Neutrophil (primary cell): ENCODE measurements around the gene CARM1.

ENCODE experiments used
- H3K27ac ChIP-seq: fragments of 200-600 bp; sonication (generic); 2 replicates; pipeline ENCODE4 v1.5.1; 2016; ENCODE audit warnings: mild to moderate bottlenecking, moderate library complexity
- H3K27me3 ChIP-seq: fragments of 200-600 bp; sonication (generic); 2 replicates; pipeline ENCODE4 v1.6.0; 2016; ENCODE audit warnings: mild to moderate bottlenecking
- H3K36me3 ChIP-seq: fragments of 200-600 bp; sonication (generic); 2 replicates; pipeline ENCODE4 v1.5.1; 2017
- H3K4me1 ChIP-seq, 2 experiments: fragments of 200-600 bp in 1 of 2; sonication (generic) in 1 of 2; 1 replicate in 1 of 2; 2 replicates in 1 of 2; pipeline versions ENCODE4 v1.5.1 to v1.6.1; 2013 to 2016; ENCODE audit warnings: low read depth in 1 of 2, low read length in 1 of 2, mild to moderate bottlenecking in 1 of 2, moderate library complexity in 1 of 2; ENCODE audit not compliant: control insufficient read depth in 1 of 2, insufficient read depth in 1 of 2
- H3K4me3 ChIP-seq, 2 experiments: fragments of 200-600 bp in 1 of 2; sonication (generic) in 1 of 2; 1 replicate in 1 of 2; 2 replicates in 1 of 2; pipeline ENCODE4 v1.5.1; 2013 to 2016; ENCODE audit warnings: low read depth in 1 of 2, low read length in 1 of 2, mild to moderate bottlenecking in 1 of 2, moderate library complexity in 1 of 2
- H3K9me3 ChIP-seq: fragments of 200-600 bp; sonication (generic); 2 replicates; pipeline ENCODE4 v1.5.1; 2016
- TF ChIP-seq, protein P1 (sequence below): fragments of 200-600 bp; sonication (generic); IDR thresholded peaks from 2 replicates; pipeline ENCODE4 v1.5.1; 2016; ENCODE audit warnings: antibody characterized with exemption

CARM1 gene

DNA sequence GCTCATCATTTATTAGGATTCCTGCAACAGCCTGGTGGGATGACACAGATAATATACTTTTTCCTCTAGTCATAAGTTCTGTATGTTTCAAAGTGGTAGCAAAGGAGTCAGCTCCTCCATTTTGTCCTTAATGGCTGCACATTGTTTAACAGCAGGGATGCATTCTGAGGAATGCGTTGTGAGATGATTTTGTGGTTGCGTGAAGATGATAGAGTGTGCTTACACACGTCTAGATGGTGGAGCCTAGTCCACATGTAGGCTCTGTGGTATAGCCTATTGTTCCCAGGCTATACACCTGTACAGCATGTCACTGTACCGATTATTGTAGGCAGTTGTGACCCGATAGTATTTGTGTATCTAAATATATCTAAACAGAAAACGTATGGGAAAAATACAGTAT, 94.0 kb downstream of the CARM1 start:
- no peak overlapping the region for H3K27ac ChIP-seq
- peaks cover 9 to 10% of the 10 kb centered on the region in 2 experiments for H3K4me1 ChIP-seq
- TF ChIP-seq, protein P1, sequence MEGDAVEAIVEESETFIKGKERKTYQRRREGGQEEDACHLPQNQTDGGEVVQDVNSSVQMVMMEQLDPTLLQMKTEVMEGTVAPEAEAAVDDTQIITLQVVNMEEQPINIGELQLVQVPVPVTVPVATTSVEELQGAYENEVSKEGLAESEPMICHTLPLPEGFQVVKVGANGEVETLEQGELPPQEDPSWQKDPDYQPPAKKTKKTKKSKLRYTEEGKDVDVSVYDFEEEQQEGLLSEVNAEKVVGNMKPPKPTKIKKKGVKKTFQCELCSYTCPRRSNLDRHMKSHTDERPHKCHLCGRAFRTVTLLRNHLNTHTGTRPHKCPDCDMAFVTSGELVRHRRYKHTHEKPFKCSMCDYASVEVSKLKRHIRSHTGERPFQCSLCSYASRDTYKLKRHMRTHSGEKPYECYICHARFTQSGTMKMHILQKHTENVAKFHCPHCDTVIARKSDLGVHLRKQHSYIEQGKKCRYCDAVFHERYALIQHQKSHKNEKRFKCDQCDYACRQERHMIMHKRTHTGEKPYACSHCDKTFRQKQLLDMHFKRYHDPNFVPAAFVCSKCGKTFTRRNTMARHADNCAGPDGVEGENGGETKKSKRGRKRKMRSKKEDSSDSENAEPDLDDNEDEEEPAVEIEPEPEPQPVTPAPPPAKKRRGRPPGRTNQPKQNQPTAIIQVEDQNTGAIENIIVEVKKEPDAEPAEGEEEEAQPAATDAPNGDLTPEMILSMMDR: no peak
- no peaks in the 10 kb centered on the region for H3K27me3 ChIP-seq
- H3K36me3 ChIP-seq: no peaks in the 10 kb centered on the region
- H3K4me3 ChIP-seq: no peak overlapping the region
- no peaks in the 10 kb centered on the region for H3K9me3 ChIP-seq

DNA sequence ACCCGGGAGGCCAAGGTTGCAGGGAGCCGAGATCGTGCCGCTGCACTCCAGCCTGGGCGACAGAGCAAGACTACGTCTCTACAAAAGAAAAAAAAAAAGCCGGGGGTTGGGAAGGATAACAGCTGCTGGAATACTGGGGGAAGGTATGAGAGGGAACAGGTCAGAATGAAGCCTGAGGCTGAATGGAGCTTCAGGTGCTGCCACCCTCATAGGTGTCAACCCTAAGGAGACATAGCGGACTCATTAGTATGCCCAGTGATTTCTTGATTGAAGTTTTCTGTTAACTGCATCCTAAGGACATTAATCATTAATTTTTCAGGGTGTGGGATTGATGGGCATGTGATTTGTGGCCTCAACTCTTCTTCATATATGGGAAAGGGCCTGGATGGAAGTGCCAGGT, 95.5 kb downstream of the CARM1 start:
- Histone ChIP-seq H3K9me3 (no peaks in the 10 kb centered on the region), H3K27me3 (no peaks in the 10 kb centered on the region), H3K36me3 (no peaks in the 10 kb centered on the region), H3K27ac (no peak overlapping the region), H3K4me3 (no peak overlapping the region), H3K4me1 (peaks cover 5 to 6% of the 10 kb centered on the region in 2 experiments)
- TF ChIP-seq, protein P1: no peak

DNA sequence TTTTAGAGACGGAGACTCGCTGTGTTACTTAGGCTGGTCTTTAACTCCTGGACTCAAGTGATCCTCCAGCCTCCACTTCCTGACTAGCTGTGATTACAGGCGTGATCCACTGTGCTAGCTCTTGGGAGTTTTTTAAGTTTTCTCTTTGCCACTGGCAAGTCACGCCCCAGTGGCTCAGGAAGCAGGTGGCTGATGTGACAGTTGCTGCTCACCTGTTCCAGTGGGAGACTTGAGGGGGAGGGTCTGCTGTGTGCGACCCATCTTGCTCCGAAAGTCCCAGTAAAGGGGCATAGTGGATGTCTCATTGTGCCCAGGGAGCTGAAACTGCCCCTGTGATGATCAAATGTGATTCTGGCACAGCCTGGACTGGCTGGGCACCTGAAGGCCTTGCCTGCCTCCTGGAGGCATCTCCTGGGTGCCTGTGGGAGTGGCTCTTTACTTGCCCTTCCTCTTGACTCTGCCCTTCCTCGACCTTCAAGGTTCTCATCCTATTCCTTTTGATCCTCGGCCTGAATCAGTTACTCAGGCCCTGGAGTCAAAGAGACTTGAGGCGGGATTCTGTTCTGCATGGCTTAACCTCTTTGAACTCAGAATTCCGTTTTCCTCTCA, 97.3 kb downstream of the CARM1 start:
- Histone ChIP-seq H3K4me3 (no peak overlapping the region), H3K9me3 (no peaks in the 10 kb centered on the region), H3K27me3 (no peaks in the 10 kb centered on the region), H3K4me1 (no peaks in the 10 kb centered on the region), H3K27ac (no peak overlapping the region), H3K36me3 (no peaks in the 10 kb centered on the region)
- TF ChIP-seq, protein P1: no peak

DNA sequence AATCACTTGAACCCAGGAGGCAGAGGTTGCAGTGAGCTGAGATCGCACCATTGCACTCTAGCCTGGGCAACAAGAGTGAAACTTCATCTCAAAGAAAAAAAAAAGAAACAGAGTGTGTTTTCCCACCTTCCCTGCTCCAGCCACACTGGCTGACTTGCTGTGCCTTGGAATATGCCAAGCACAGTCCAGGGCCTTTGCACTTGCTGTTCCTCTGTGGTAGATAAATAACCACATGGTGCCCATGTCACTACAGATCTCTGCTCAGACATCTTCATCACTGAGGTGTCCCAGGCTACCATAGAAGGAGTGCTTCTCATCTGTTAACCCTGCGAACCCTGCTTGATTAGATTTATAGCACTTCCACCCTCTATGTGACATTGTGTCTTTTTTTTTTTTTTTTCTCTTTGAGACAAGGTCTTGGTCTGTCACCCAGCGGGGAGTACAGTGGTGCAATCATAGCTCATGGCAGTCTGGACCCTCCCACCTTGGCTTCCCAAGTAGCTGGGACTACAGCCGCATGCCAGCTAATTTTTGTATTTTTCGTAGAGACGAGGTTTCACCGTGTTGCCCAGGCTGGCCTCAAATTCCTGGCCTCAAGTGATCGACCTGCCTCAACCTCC, 99.9 kb downstream of the CARM1 start:
- H3K9me3 ChIP-seq: no peaks in the 10 kb centered on the region
- no peak overlapping the region for H3K4me3 ChIP-seq
- no peaks in the 10 kb centered on the region for H3K36me3 ChIP-seq
- TF ChIP-seq, protein P1: no peak
- no peak overlapping the region for H3K27ac ChIP-seq
- no peaks in the 10 kb centered on the region for H3K27me3 ChIP-seq
- no peaks in the 10 kb centered on the region for H3K4me1 ChIP-seq
